ENCODE results near the gene RADX. TPM values are rescaled to one million over a fixed set of nuclear protein-coding genes. Genes with fewer than 3 reads are reported as not detected.

Gene RADX
- total and polyA plus RNA-seq, 2 experiments from 2014 or later, result 5.8 to 6.3 TPM

GRCh38 chrX:106588801-106589200 lies 23.0 kb upstream of the RADX start:
- TF ChIP-seq CTCF (IDR thresholded peaks at IDR 0.05; ENCODE audit: low read depth, low read length), result no peak
- no peak for DNase-seq (ENCODE audit: low read depth in 1 of 2, low spot score in 1 of 2)

DNA sequence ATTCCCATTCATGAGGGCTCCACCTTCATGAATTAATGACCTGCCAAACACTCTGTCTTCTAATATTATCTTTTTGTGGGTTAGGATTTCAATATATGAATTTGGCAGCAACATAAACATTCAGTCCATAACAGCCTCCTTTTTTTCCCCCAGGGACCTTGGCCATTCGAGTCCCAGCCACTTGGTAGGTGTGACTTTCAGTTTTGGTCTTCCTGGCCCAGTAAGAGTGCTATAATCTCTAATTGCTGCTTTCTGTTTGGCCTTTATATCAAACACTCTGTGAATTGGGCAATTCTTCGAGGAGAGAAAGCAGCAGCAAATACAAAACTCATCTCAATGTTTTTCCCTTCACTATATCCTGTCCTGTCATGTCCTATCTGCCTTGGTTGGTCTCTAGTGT lies 12.4 kb upstream of the RADX start:
- no peak for DNase-seq (ENCODE audit: low read depth in 1 of 2, low spot score in 1 of 2)
- Histone ChIP-seq H3K27me3 (no peaks in the 10 kb centered on the region), H3K36me3 (no peaks in the 10 kb centered on the region), H3K4me1 (ENCODE audit: low read depth) (no peaks in the 10 kb centered on the region), H3K9me3 (ENCODE audit: low read depth) (no peaks in the 10 kb centered on the region), H3K4me3 (no peak overlapping the region), H3K27ac (no peak overlapping the region)
- no peak for TF ChIP-seq CTCF (IDR thresholded peaks at IDR 0.05; ENCODE audit: low read depth, low read length)

More at GRCh38 chrX:106588801-106589200, 23.0 kb upstream of the RADX start:
- H3K4me1 ChIP-seq (ENCODE audit: low read depth), result no peaks in the 10 kb centered on the region
- H3K4me3 ChIP-seq, result no peak overlapping the region
- H3K27me3 ChIP-seq, result no peaks in the 10 kb centered on the region
- H3K36me3 ChIP-seq, result no peaks in the 10 kb centered on the region
- H3K9me3 ChIP-seq (ENCODE audit: low read depth), result no peaks in the 10 kb centered on the region
- H3K27ac ChIP-seq, result no peak overlapping the region

DNA sequence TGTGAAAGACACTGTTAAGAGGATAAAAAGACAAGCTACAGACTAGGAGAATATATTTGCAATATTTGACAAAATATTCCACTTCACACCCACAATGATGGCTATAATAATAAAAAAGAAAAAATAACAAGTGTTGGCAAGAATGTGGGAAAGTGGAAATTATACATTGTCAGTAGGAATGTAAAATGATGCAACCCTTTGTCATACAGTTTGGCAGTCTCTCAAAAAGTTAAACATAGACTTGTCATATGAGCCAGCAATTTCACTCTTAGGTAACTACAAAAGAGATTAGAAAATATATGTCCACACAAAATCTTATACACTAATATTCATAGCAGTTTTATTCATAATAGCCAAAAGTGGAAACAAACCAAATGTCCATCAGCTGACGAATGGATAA lies 5.2 kb upstream of the RADX start:
- Histone ChIP-seq H3K9me3 (ENCODE audit: low read depth) (no peaks in the 10 kb centered on the region), H3K36me3 (no peaks in the 10 kb centered on the region), H3K4me3 (no peak overlapping the region), H3K27ac (no peak overlapping the region), H3K27me3 (peaks cover 26% of the 10 kb centered on the region), H3K4me1 (ENCODE audit: low read depth) (peaks cover 3% of the 10 kb centered on the region)
- no peak for DNase-seq (ENCODE audit: low read depth in 1 of 2, low spot score in 1 of 2)
- no peak for TF ChIP-seq CTCF (IDR thresholded peaks at IDR 0.05; ENCODE audit: low read depth, low read length)

DNA sequence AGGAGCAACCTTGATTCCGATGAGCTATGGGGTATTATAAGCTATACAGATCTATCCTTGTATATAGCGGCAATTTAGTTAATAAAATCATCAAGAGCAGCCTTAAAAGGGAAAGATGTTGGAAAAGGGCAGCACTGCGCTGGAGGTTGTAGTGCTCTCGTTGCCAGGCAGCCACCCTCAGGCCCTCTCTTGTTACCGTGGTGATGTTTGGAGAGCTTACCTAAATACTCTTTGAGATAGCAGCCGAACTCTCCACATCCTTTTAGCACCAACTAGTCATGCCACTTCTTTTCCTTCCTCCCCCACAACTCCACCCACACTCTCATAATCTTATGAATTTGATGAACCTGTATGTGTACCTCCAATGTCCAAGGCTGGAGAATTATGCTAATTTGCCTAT lies 3.8 kb upstream of the RADX start:
- peaks cover 37% of the 10 kb centered on the region for H3K27me3 ChIP-seq
- H3K27ac ChIP-seq, result no peak overlapping the region
- TF ChIP-seq CTCF (IDR thresholded peaks at IDR 0.05; ENCODE audit: low read depth, low read length), result no peak
- no peak overlapping the region for H3K4me3 ChIP-seq
- H3K9me3 ChIP-seq (ENCODE audit: low read depth), result no peaks in the 10 kb centered on the region
- no peak for DNase-seq (ENCODE audit: low read depth in 1 of 2, low spot score in 1 of 2)
- no peaks in the 10 kb centered on the region for H3K36me3 ChIP-seq
- peaks cover 3% of the 10 kb centered on the region for H3K4me1 ChIP-seq (ENCODE audit: low read depth)

DNA sequence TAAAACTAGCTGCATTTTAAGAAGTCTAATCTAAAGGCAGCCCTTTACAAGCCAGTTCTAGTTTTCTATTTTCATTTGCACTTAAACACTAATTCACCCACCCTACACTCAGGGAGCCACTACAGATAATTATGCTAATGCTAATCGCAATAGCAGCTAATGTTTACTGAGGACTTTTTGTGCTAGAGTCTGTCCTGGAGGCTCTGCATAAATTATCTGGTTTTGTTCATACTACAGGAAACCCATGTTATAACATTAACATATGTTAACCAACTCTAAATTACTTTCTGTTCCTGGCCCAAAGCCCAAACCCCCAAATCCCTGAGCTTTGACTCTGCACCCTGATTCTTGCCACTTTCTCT lies 480 bp upstream of the RADX start:
- Histone ChIP-seq H3K9me3 (ENCODE audit: low read depth) (no peaks in the 10 kb centered on the region), H3K27me3 (peaks cover 59% of the 10 kb centered on the region), H3K27ac (no peak overlapping the region), H3K4me3 (peak overlapping the region; percentile 35), H3K36me3 (no peaks in the 10 kb centered on the region), H3K4me1 (ENCODE audit: low read depth) (peaks cover 3% of the 10 kb centered on the region)
- no peak for TF ChIP-seq CTCF (IDR thresholded peaks at IDR 0.05; ENCODE audit: low read depth, low read length)
- DNase-seq (ENCODE audit: low read depth in 1 of 2, low spot score in 1 of 2), result no peak

- peaks cover 3% of the 10 kb centered on the region for H3K4me1 ChIP-seq (ENCODE audit: low read depth)
- peak overlapping the region; percentile 35 for H3K4me3 ChIP-seq
- no peaks in the 10 kb centered on the region for H3K36me3 ChIP-seq
- H3K27me3 ChIP-seq, result peaks cover 59% of the 10 kb centered on the region
- no peak overlapping the region for H3K27ac ChIP-seq
- peak in 1 of 2 donors; percentile 15 for DNase-seq (ENCODE audit: low read depth in 1 of 2, low spot score in 1 of 2)
- TF ChIP-seq CTCF (IDR thresholded peaks at IDR 0.05; ENCODE audit: low read depth, low read length), result no peak
- no peaks in the 10 kb centered on the region for H3K9me3 ChIP-seq (ENCODE audit: low read depth)
These were observed 600 bp downstream of the RADX start for GRCh38 chrX:106612393-106612763.
